ENCODE results near the gene LGALS3BP. TPM values are rescaled to one million over a fixed set of nuclear protein-coding genes. Genes with fewer than 3 reads are reported as not detected.

The LGALS3BP gene
- total RNA-seq, 2 donors from 2014 or later: 23.3 to 71.4 TPM

- Mint-ChIP-seq H3K4me1 (peaks cover 16% of the 10 kb centered on the region), H3K9me3 (no peaks in the 10 kb centered on the region), H3K27me3 (ENCODE audit: insufficient read depth) (no peaks in the 10 kb centered on the region), H3K4me3 (no peak overlapping the region), H3K27ac (no peak overlapping the region), H3K36me3 (ENCODE audit: low read depth) (no peaks in the 10 kb centered on the region)
- no peak overlapping the region for H3K9ac ChIP-seq (ENCODE audit: extremely low read depth, low read length, poor library complexity, severe bottlenecking)
- peaks cover 6% of the 10 kb centered on the region for H3K4me1 ChIP-seq (ENCODE audit: control insufficient read depth, insufficient read depth, low read length)
- no peaks in the 10 kb centered on the region for H3K27me3 ChIP-seq (ENCODE audit: control insufficient read depth, insufficient read depth, low read length, poor library complexity, severe bottlenecking)
- H3K36me3 ChIP-seq (ENCODE audit: control insufficient read depth, insufficient read depth, low read length): no peaks in the 10 kb centered on the region
- WGBS, 2 experiments (ENCODE audit: insufficient coverage in 1 of 2, insufficient read length in 1 of 2): 81 to 87% methylated on average over 13 to 20 of the region's 21 CpGs
- TF ChIP-seq CTCF (conservative IDR thresholded peaks at IDR 0.05): peak; percentile 25
- no peak overlapping the region for H3K27ac ChIP-seq (ENCODE audit: low read depth, low read length)
- H3K9me3 ChIP-seq (ENCODE audit: control insufficient read depth, low read length): no peaks in the 10 kb centered on the region
- no peak for DNase-seq
- H3K4me3 ChIP-seq (ENCODE audit: low read length): no peak overlapping the region
Observed at GRCh38 chr17:78977997-78978973, 1.4 kb downstream of the LGALS3BP start.

- Histone ChIP-seq H3K27me3 (ENCODE audit: control insufficient read depth, insufficient read depth, low read length, poor library complexity, severe bottlenecking) (no peaks in the 10 kb centered on the region), H3K36me3 (ENCODE audit: control insufficient read depth, insufficient read depth, low read length) (no peaks in the 10 kb centered on the region), H3K4me1 (ENCODE audit: control insufficient read depth, insufficient read depth, low read length) (peaks cover 8% of the 10 kb centered on the region), H3K4me3 (ENCODE audit: low read length) (no peak overlapping the region), H3K9me3 (ENCODE audit: control insufficient read depth, low read length) (no peaks in the 10 kb centered on the region), H3K9ac (ENCODE audit: extremely low read depth, low read length, poor library complexity, severe bottlenecking) (no peak overlapping the region), H3K27ac (ENCODE audit: low read depth, low read length) (no peak overlapping the region)
- no peak for DNase-seq
- H3K4me3 Mint-ChIP-seq: no peak overlapping the region
- no peaks in the 10 kb centered on the region for H3K9me3 Mint-ChIP-seq
- TF ChIP-seq CTCF (conservative IDR thresholded peaks at IDR 0.05): no peak
- WGBS, 2 experiments (ENCODE audit: insufficient coverage in 1 of 2, insufficient read length in 1 of 2): 94 to 95% methylated on average over 5 to 8 of the region's 8 CpGs
- no peak overlapping the region for H3K27ac Mint-ChIP-seq
- H3K36me3 Mint-ChIP-seq (ENCODE audit: low read depth): no peaks in the 10 kb centered on the region
- peaks cover 17% of the 10 kb centered on the region for H3K4me1 Mint-ChIP-seq
- no peaks in the 10 kb centered on the region for H3K27me3 Mint-ChIP-seq (ENCODE audit: insufficient read depth)
Observed at GRCh38 chr17:78977681-78977943, 2.1 kb downstream of the LGALS3BP start.

GRCh38 chr17:78976907-78977680 is 2.6 kb downstream of the LGALS3BP start:
- no peaks in the 10 kb centered on the region for H3K27me3 Mint-ChIP-seq (ENCODE audit: insufficient read depth)

More at GRCh38 chr17:78976907-78977680, 2.6 kb downstream of the LGALS3BP start:
- no peaks in the 10 kb centered on the region for H3K36me3 ChIP-seq (ENCODE audit: control insufficient read depth, insufficient read depth, low read length)
- H3K4me3 ChIP-seq (ENCODE audit: low read length): no peak overlapping the region
- no peaks in the 10 kb centered on the region for H3K9me3 Mint-ChIP-seq
- H3K27ac Mint-ChIP-seq: no peak overlapping the region
- no peak for DNase-seq
- H3K27me3 ChIP-seq (ENCODE audit: control insufficient read depth, insufficient read depth, low read length, poor library complexity, severe bottlenecking): no peaks in the 10 kb centered on the region
- no peak overlapping the region for H3K4me3 Mint-ChIP-seq
- H3K4me1 ChIP-seq (ENCODE audit: control insufficient read depth, insufficient read depth, low read length): peaks cover 8% of the 10 kb centered on the region
- peaks cover 22% of the 10 kb centered on the region for H3K4me1 Mint-ChIP-seq
- no peak overlapping the region for H3K9ac ChIP-seq (ENCODE audit: extremely low read depth, low read length, poor library complexity, severe bottlenecking)
- no peak overlapping the region for H3K27ac ChIP-seq (ENCODE audit: low read depth, low read length)
- H3K9me3 ChIP-seq (ENCODE audit: control insufficient read depth, low read length): no peaks in the 10 kb centered on the region
- H3K36me3 Mint-ChIP-seq (ENCODE audit: low read depth): no peaks in the 10 kb centered on the region
- TF ChIP-seq CTCF (conservative IDR thresholded peaks at IDR 0.05): no peak
- WGBS, 2 experiments (ENCODE audit: insufficient coverage in 1 of 2, insufficient read length in 1 of 2): 94% methylated on average over 12 to 20 of the region's 20 CpGs
